Hepatocyte (in vitro differentiated cells): Measurements from ENCODE around the gene PER1.

Experiments
- CTCF ChIP-seq: fragments of 200-600 bp; sonication (generic); IDR thresholded peaks from 2 replicates; pipeline ENCODE4 v1.5.1; 2016; ENCODE audit warnings: antibody characterized with exemption, mild to moderate bottlenecking; ENCODE audit not compliant: poor library complexity
- EZH2 ChIP-seq: fragments of 200-600 bp; sonication (generic); IDR thresholded peaks from 2 replicates; pipeline ENCODE4 v1.6.1; 2016; ENCODE audit warnings: antibody characterized with exemption, mild to moderate bottlenecking, borderline replicate concordance

DNA sequence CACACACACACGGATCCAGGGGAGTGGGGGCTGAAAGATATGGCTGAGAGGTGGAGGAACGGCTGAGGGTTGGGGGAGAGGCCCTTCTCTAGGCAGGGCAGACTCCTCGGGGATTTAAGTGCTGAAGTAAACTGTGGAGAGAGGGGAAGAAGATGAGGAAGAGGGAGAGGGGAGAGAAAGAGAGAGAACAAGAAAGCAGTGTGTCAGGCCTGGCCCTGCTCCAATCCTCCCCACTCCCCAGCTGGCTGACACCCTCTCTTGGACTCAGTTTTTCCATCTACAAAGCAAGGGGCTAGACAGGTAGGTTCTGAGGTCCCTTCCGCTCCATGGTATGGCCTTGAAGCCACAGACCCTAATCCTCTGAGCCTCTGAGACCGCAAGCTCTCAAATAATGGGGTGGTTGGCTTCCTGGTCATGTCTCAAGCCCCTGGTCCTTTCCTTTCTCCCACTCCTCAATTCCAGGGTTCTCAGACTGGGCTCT is 8.6 kb upstream of the PER1 start:
- no peak for TF ChIP-seq EZH2
- TF ChIP-seq CTCF: no peak
